Ramos (cell line): Measurements from ENCODE around the gene TBX2.
"Not testable (repeated sequence)": the region's sequence is repeated elsewhere in the genome, so short reads cannot be mapped to it uniquely, and the experiment has no call there.

ENCODE experiments used
- in situ Hi-C: fragments of 300-500 bp; cut with MboI; formaldehyde crosslinking; loops from one replicate; pipeline ENCODE4 v1.14.3; 2022; ENCODE audit warnings: low sequenced_read_pairs; ENCODE audit not compliant: unreplicated experiment

Gene TBX2

GRCh38 chr17:61420745-61421398 is 21.2 kb downstream of the TBX2 start:
- in situ Hi-C loops: loop anchor here (25.0 kb wide), 2 partner anchors 416 to 691 kb away; no protein-coding TSS in a partner anchor

- in situ Hi-C loops: loop anchor here (25.0 kb wide), 2 partner anchors 416 to 691 kb away; no protein-coding TSS in a partner anchor
Observed at GRCh38 chr17:61421460-61421859, 21.8 kb downstream of the TBX2 start.

- in situ Hi-C loops: loop anchor here (25.0 kb wide), 2 partner anchors 415 to 690 kb away; no protein-coding TSS in a partner anchor
Observed at GRCh38 chr17:61422116-61422799, 22.6 kb downstream of the TBX2 start.

GRCh38 chr17:61422869-61423268 is 23.2 kb downstream of the TBX2 start:
- in situ Hi-C loops: loop anchor here (25.0 kb wide), 2 partner anchors 414 to 689 kb away; no protein-coding TSS in a partner anchor

- in situ Hi-C loops: loop anchor here (25.0 kb wide), 2 partner anchors 413 to 688 kb away; no protein-coding TSS in a partner anchor
Observed at GRCh38 chr17:61423967-61424649, 24.5 kb downstream of the TBX2 start.

GRCh38 chr17:61425682-61426481 is 26.2 kb downstream of the TBX2 start:
- in situ Hi-C loops: no loop called here

- in situ Hi-C loops: no loop called here
Observed at GRCh38 chr17:61426482-61427304, 27.1 kb downstream of the TBX2 start.

GRCh38 chr17:61427567-61427966 is 27.9 kb downstream of the TBX2 start:
- in situ Hi-C loops: no loop called here

- in situ Hi-C loops: no loop called here
Observed at GRCh38 chr17:61429274-61429673, 29.6 kb downstream of the TBX2 start.

GRCh38 chr17:61429831-61430230 is 30.2 kb downstream of the TBX2 start:
- in situ Hi-C loops: not testable (repeated sequence)

GRCh38 chr17:61431594-61432311 is 32.1 kb downstream of the TBX2 start:
- in situ Hi-C loops: no loop called here

- in situ Hi-C loops: no loop called here
Observed at GRCh38 chr17:61436273-61436672, 36.6 kb downstream of the TBX2 start.

- in situ Hi-C loops: no loop called here
Observed at GRCh38 chr17:61436995-61437704, 37.5 kb downstream of the TBX2 start.

GRCh38 chr17:61440697-61441096 is 41.1 kb downstream of the TBX2 start:
- in situ Hi-C loops: no loop called here

GRCh38 chr17:61441507-61441906 is 41.9 kb downstream of the TBX2 start:
- in situ Hi-C loops: not testable (repeated sequence)

GRCh38 chr17:61442136-61442775 is 42.6 kb downstream of the TBX2 start:
- in situ Hi-C loops: no loop called here

- in situ Hi-C loops: no loop called here
Observed at GRCh38 chr17:61442878-61443474, 43.3 kb downstream of the TBX2 start.
